Brain microvascular endothelial cell (primary cell): ENCODE data around the gene NT5DC4.

Source experiments
- DNase-seq: peaks from one replicate; pipeline ENCODE4 v3.0.0-alpha.2; 2020
- H3K27ac ChIP-seq: fragments of 250-450 bp; sonication (Bioruptor Pico); 2 replicates; pipeline ENCODE4 v1.5.1; 2020; ENCODE audit warnings: mild to moderate bottlenecking, moderate library complexity
- H3K27me3 ChIP-seq: fragments of 250-450 bp; sonication (Bioruptor Pico); replicated peaks from 2 replicates; pipeline ENCODE4 v1.5.1; 2020; ENCODE audit warnings: mild to moderate bottlenecking
- H3K36me3 ChIP-seq: fragments of 250-450 bp; sonication (Bioruptor Pico); replicated peaks from 2 replicates; pipeline ENCODE4 v1.5.1; 2020; ENCODE audit warnings: mild to moderate bottlenecking
- H3K4me3 ChIP-seq: 2 replicates; pipeline ENCODE4 v1.5.1; 2011; ENCODE audit warnings: low read depth, mild to moderate bottlenecking, control low read depth, low read length, moderate library complexity
- CTCF ChIP-seq: IDR thresholded peaks from 2 replicates; pipeline ENCODE4 v1.5.1; 2011; ENCODE audit warnings: low read depth, mild to moderate bottlenecking, moderate library complexity, low read length, control low read depth, inconsistent platforms; ENCODE audit errors: missing control alignments
- in situ Hi-C: cut with HindIII; loops from 2 replicates; pipeline ENCODE4 v1.10.0; 2017; ENCODE audit warnings: low sequenced_read_pairs, low pct_ligation_motif_present

NT5DC4 gene

GRCh38 chr2:112730216-112730615 is 9.4 kb downstream of the NT5DC4 start:
- in situ Hi-C loops = no loop called here
- TF ChIP-seq CTCF = no peak
- Histone ChIP-seq H3K27ac (no peak overlapping the region), H3K36me3 (no peaks in the 10 kb centered on the region), H3K27me3 (no peaks in the 10 kb centered on the region), H3K4me3 (no peak overlapping the region)
- no peak for DNase-seq

GRCh38 chr2:112730791-112731190 is 10.0 kb downstream of the NT5DC4 start:
- Histone ChIP-seq H3K27me3 (no peaks in the 10 kb centered on the region), H3K27ac (no peak overlapping the region), H3K4me3 (no peak overlapping the region), H3K36me3 (no peaks in the 10 kb centered on the region)
- in situ Hi-C loops = no loop called here
- no peak for TF ChIP-seq CTCF
- no peak for DNase-seq

DNA sequence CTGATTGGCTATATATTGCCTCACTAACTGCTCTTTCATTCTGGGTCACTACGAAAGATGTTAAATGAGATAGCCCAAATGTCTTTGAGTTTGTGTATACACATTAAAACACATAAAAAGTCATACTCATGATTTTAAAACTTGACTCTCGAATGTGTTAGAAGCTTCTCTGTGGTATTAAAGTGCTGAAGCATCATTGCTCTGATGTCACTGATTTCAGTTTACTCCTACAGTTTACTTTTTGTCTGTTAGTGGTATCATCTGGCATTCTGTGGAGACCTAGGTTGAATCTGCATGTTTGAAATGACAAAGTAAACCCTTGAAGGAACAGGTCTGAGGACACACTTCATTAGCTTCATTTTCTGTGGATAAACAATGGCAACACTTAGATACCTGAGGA is 10.7 kb downstream of the NT5DC4 start:
- no peak for DNase-seq
- H3K36me3 ChIP-seq = no peaks in the 10 kb centered on the region
- in situ Hi-C loops = no loop called here

GRCh38 chr2:112733456-112733855 is 12.6 kb downstream of the NT5DC4 start:
- Histone ChIP-seq H3K36me3 (no peaks in the 10 kb centered on the region), H3K27me3 (no peaks in the 10 kb centered on the region), H3K27ac (no peak overlapping the region), H3K4me3 (no peak overlapping the region)
- TF ChIP-seq CTCF = no peak
- no peak for DNase-seq
- in situ Hi-C loops = no loop called here

More for the DNA sequence above, 10.7 kb downstream of the NT5DC4 start:
- Histone ChIP-seq H3K27ac (no peak overlapping the region), H3K27me3 (no peaks in the 10 kb centered on the region), H3K4me3 (no peak overlapping the region)
- no peak for TF ChIP-seq CTCF

GRCh38 chr2:112733871-112734270 is 13.1 kb downstream of the NT5DC4 start:
- no peak overlapping the region for H3K27ac ChIP-seq
- DNase-seq = no peak
- in situ Hi-C loops = no loop called here
- no peaks in the 10 kb centered on the region for H3K36me3 ChIP-seq
- TF ChIP-seq CTCF = no peak
- no peak overlapping the region for H3K4me3 ChIP-seq
- H3K27me3 ChIP-seq = no peaks in the 10 kb centered on the region

DNA sequence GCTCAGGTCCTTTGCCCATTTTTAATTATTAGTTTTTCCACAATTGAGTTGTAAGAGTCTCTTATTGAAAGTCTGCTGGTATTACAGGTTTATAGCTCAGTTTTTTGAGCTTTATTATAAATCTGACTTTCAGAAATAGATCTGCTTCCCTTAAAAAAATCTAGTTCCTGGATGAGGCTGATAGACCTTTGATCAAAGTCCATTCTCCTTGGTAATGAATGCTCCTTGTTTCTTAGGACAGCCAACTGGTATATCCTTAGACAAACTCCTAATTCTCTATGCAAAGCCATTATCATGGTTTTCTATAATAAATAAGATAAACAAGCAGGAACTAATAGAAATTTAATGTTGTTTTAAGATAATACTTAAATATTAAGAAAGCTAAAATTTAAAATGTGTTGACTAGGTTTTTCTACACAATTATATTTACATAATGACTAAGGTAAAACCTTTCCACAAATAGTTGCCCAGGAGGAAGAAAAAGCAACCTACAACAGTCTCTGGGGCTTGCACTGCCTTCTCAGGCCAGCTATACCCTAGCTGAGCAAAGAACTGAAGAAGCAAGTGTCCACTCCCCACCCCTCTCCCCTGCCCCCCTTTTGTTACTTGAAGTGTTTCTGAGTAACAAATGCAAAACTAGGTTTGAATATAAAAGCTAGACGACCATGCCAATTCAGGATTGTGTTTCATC is 16.9 kb downstream of the NT5DC4 start:
- no peak for TF ChIP-seq CTCF
- in situ Hi-C loops = no loop called here
- Histone ChIP-seq H3K36me3 (no peaks in the 10 kb centered on the region), H3K27ac (peak overlapping the region; percentile 9), H3K4me3 (no peak overlapping the region), H3K27me3 (no peaks in the 10 kb centered on the region)
- DNase-seq = no peak
